Ascending aorta (tissue), 2 donors: ENCODE data around the gene ATXN1. TPM values are rescaled to one million over a fixed set of nuclear protein-coding genes. Genes with fewer than 3 reads are reported as not detected.

Source experiments
- DNase-seq, 2 donors: peaks; one replicate each; pipeline ENCODE4 v3.0.0-alpha.2; 2019; ENCODE audit warnings: low spot score in 2 of 2
- H3K27ac ChIP-seq, 2 donors: fragments of 200-600 bp; sonication (generic); one replicate each; pipeline ENCODE4 v1.5.1; 2016 to 2017; ENCODE audit warnings: mild to moderate bottlenecking in 1 of 2
- H3K27me3 ChIP-seq: fragments of 200-600 bp; sonication (generic); one replicate; pipeline ENCODE4 v1.5.1; 2017
- H3K36me3 ChIP-seq, 2 donors: fragments of 200-600 bp; sonication (generic); one replicate each; pipeline ENCODE4 v1.5.1; 2016
- H3K4me1 ChIP-seq, 2 donors: fragments of 200-600 bp; sonication (generic); one replicate each; pipeline ENCODE4 v1.5.1; 2016 to 2017; ENCODE audit warnings: mild to moderate bottlenecking in 1 of 2
- H3K4me3 ChIP-seq, 2 donors: fragments of 200-600 bp; sonication (generic); one replicate each; pipeline ENCODE4 v1.5.1; 2016 to 2017; ENCODE audit warnings: mild to moderate bottlenecking in 1 of 2
- H3K9me3 ChIP-seq, 2 donors: fragments of 200-600 bp; sonication (generic); one replicate each; pipeline ENCODE4 v1.5.1; 2016
- intact Hi-C: fragments of 100-400 bp; cut with DNase I; formaldehyde crosslinking; loops from one replicate; pipeline ENCODE4 v1.15.1; 2023
- total RNA-seq: library from RNA; depleted of rRNA; stranded (reverse); fragments of >200 nt; gene quantifications from one replicate; pipeline ENCODE4 v1.1.0, GENCODE V29; 2016
- TF ChIP-seq, protein P1 (sequence below), 3 experiments: fragments of 200-600 bp in 2 of 3; fragments of 450-650 bp in 1 of 3; sonication (generic) in 2 of 3; IDR thresholded peaks; one replicate each; pipeline ENCODE4 v1.5.1; 2016 to 2019; ENCODE audit warnings: antibody characterized with exemption in 3 of 3, mild to moderate bottlenecking in 1 of 3, moderate library complexity in 1 of 3

Gene ATXN1
- total RNA-seq, 1 donor from 2014 or later, result 68.3 TPM

DNA sequence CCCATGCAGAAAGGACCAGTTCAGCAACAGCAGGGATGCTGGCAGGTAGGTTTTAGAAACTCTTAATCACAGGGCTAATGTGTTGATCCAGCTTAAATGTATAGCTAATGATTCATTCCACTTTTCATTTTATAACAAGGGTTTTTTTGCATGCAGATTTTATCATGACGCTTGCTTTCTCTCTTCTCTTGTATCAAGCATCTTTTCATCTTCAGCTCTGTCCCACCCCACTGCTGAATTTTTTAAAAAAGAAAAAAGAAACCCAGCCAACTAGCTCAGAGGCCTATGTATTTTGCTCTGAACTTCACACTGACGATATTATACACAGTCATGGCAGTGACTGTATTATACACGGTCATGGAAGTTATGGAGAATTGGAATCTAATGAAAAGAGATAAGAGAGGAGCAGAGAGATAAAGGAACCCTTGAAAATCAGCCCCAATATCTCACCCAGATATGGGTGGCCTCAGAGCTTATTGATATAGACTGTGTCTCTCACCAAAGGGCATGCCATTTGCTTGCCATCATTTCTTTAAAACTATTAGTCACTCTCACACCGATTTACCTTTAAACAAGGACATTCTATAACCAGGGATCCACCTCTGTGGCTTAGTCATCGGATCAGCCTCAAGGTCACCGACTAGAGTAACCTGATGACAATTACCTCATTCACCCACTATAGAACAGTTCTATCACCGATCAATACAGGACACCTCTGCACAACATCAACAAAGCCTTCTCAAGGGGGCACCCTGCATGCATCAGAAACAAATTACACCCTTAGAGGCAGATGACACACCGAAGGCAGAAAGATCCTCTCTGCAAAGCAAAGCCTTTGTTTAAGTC is 222.0 kb downstream of the ATXN1 start:
- H3K27ac ChIP-seq, result no peak overlapping the region
- no peak for DNase-seq
- no peaks in the 10 kb centered on the region for H3K36me3 ChIP-seq
- H3K4me1 ChIP-seq, result peaks cover 4 to 28% of the 10 kb centered on the region in 2 donors
- H3K9me3 ChIP-seq, result no peaks in the 10 kb centered on the region
- intact Hi-C loops, result no loop called here
- no peak overlapping the region for H3K4me3 ChIP-seq
- TF ChIP-seq, protein P1, sequence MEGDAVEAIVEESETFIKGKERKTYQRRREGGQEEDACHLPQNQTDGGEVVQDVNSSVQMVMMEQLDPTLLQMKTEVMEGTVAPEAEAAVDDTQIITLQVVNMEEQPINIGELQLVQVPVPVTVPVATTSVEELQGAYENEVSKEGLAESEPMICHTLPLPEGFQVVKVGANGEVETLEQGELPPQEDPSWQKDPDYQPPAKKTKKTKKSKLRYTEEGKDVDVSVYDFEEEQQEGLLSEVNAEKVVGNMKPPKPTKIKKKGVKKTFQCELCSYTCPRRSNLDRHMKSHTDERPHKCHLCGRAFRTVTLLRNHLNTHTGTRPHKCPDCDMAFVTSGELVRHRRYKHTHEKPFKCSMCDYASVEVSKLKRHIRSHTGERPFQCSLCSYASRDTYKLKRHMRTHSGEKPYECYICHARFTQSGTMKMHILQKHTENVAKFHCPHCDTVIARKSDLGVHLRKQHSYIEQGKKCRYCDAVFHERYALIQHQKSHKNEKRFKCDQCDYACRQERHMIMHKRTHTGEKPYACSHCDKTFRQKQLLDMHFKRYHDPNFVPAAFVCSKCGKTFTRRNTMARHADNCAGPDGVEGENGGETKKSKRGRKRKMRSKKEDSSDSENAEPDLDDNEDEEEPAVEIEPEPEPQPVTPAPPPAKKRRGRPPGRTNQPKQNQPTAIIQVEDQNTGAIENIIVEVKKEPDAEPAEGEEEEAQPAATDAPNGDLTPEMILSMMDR (IDR thresholded peaks at IDR 0.05), result no peak
- H3K27me3 ChIP-seq, result no peaks in the 10 kb centered on the region

DNA sequence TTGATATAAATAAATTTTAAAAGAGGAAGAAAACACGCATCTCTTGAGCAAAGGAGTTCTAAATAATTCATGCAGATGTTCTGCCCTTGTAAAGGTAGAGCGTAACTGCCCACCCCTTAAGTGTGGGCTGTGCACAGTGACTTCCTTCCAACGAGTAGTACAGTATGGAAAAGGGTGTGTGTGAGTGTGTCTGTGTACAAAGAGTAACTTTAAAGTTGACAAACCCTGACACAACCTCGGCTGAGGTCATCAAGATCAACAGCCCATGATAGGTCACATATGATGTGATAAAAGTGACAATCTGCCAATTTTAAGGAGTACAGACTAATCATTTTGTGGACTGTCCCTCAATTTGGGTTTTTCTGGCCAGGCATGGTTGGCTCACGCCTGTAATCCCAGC is 225.7 kb downstream of the ATXN1 start:
- H3K4me1 ChIP-seq, result no peaks in the 10 kb centered on the region
- TF ChIP-seq, protein P1 (IDR thresholded peaks at IDR 0.05), result no peak
- intact Hi-C loops, result no loop called here
- DNase-seq, result no peak
- no peak overlapping the region for H3K27ac ChIP-seq
- no peaks in the 10 kb centered on the region for H3K27me3 ChIP-seq
- no peaks in the 10 kb centered on the region for H3K9me3 ChIP-seq
- H3K4me3 ChIP-seq, result no peak overlapping the region
- no peaks in the 10 kb centered on the region for H3K36me3 ChIP-seq

DNA sequence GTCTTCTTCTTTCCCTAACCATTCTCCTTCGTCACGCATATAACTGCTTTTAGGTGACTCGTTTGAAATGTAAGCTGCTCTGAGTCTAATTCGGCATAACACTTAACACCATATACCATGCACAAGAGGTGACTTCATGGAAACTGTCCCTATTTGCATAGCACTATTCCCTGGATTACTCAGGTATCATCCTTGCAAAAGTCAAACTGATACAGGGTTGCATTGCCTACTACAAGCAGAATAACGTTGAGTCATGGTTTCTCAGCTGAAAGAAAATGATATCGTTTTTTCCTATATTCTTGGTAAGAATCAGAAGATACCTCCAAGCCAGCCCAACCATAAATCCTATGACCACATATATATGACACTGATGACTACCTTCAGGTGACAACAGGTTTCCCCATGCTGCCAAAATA is 227.5 kb downstream of the ATXN1 start:
- intact Hi-C loops, result no loop called here
- Histone ChIP-seq H3K36me3 (peaks cover 0 to 2% of the 10 kb centered on the region in 2 donors), H3K9me3 (no peaks in the 10 kb centered on the region), H3K4me3 (no peak overlapping the region), H3K27ac (no peak overlapping the region), H3K4me1 (no peaks in the 10 kb centered on the region), H3K27me3 (no peaks in the 10 kb centered on the region)
- no peak for DNase-seq
- TF ChIP-seq, protein P1 (IDR thresholded peaks at IDR 0.05), result no peak

DNA sequence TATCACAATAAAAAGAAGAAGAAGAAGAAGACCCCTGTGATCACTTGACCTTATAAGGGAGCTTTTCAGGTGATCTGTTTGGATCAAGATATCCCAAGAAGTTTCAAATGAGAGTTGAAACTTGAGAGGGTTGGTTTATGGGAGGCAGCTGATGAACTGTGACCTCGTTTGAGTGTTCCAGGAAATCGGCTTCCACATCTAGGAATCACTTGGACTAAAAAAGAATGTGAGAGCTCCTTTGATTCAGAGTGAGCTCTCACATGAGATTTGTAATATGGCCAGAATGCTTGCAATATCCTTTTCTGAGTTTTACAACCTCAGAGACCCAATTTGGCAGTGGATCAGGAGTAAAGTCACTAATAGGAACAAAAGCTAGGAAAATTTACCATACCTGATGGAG is 228.1 kb downstream of the ATXN1 start:
- H3K36me3 ChIP-seq, result peaks cover 0 to 2% of the 10 kb centered on the region in 2 donors
- H3K4me1 ChIP-seq, result no peaks in the 10 kb centered on the region
- intact Hi-C loops, result no loop called here
- no peak overlapping the region for H3K4me3 ChIP-seq
- TF ChIP-seq, protein P1 (IDR thresholded peaks at IDR 0.05), result no peak
- no peaks in the 10 kb centered on the region for H3K27me3 ChIP-seq
- DNase-seq, result no peak
- H3K9me3 ChIP-seq, result no peaks in the 10 kb centered on the region
- H3K27ac ChIP-seq, result no peak overlapping the region

DNA sequence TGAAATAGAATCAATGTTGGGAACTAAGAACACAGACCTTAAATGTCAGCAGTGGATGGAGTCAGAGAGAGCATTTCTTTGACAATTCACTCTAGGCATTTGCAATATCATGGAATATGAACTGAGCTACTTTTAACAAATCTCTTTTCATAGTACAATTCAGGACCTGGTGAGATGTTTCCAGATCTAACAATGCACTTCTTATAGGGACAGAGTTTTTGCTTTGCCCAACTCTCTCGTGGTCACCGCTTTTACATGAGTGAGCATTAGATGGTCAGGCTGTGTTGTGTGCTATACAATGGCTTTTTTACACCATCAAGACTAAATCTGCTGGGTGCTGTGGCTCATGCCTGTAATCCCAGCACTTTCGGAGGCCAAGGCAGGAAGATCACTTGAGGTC is 233.6 kb downstream of the ATXN1 start:
- peaks cover 0 to 3% of the 10 kb centered on the region in 2 donors for H3K4me1 ChIP-seq
- peaks cover 0 to 6% of the 10 kb centered on the region in 2 donors for H3K36me3 ChIP-seq
- no peaks in the 10 kb centered on the region for H3K27me3 ChIP-seq
- no peaks in the 10 kb centered on the region for H3K9me3 ChIP-seq
- no peak overlapping the region for H3K4me3 ChIP-seq
- H3K27ac ChIP-seq, result no peak overlapping the region
- intact Hi-C loops, result no loop called here
- TF ChIP-seq, protein P1 (IDR thresholded peaks at IDR 0.05), result no peak
- DNase-seq, result no peak
